Measurements from ENCODE around the gene ACLY.

GRCh38 chr17:41844971-41845370 lies 73.8 kb downstream of the ACLY start:
- TF ChIP-seq CTCF (IDR thresholded peaks at IDR 0.05) (no peak), POLR2A (IDR thresholded peaks at IDR 0.05) (no peak), POLR2AphosphoS5 (IDR thresholded peaks at IDR 0.05) (no peak), EP300 (IDR thresholded peaks at IDR 0.05) (no peak)

Data from suprapubic skin (tissue), 4 donors.